Measurements from ENCODE around the gene PARK7. TPM values are rescaled to one million over a fixed set of nuclear protein-coding genes. Genes with fewer than 3 reads are reported as not detected.

Gene PARK7
- total RNA-seq, 1 experiment from 2014 or later: 352 TPM

DNA sequence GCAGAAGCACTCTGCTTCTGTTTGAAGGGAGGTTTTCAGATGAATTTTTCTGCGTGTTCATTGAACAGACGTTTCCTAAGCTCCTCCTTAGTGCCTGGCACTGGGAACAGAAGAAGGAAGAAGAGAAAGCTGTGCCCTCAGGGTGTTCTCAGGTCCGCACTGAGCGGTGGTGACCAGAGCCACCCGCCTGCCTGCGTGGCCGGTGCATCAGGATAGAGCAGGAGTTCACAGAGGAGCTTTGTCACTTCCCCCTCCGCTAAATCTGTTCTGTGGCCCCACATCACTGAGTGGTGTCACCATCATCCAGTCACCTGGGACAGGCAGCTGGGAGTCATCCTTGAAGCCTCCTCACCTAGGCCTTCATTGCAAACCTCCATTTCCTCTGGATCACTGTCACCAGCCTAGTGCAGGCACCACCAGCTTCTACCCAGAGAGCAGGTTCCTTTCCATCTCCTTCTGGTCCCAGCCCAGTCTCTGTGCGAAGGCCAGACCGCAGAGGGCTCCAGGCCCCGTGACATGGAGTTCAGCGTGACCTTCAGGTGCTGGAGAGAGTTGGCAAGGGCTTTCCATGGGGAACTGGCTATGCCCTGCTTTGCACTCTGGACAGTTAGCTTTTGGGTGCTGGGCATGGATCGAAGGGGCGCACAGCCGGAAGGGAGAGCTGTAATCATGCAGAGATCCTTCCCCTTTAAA is 21.7 kb downstream of the PARK7 start:
- no peaks in the 10 kb centered on the region for H3K4me1 ChIP-seq (ENCODE audit: insufficient read depth, low read length, poor library complexity, severe bottlenecking)
- TF ChIP-seq, protein P1, sequence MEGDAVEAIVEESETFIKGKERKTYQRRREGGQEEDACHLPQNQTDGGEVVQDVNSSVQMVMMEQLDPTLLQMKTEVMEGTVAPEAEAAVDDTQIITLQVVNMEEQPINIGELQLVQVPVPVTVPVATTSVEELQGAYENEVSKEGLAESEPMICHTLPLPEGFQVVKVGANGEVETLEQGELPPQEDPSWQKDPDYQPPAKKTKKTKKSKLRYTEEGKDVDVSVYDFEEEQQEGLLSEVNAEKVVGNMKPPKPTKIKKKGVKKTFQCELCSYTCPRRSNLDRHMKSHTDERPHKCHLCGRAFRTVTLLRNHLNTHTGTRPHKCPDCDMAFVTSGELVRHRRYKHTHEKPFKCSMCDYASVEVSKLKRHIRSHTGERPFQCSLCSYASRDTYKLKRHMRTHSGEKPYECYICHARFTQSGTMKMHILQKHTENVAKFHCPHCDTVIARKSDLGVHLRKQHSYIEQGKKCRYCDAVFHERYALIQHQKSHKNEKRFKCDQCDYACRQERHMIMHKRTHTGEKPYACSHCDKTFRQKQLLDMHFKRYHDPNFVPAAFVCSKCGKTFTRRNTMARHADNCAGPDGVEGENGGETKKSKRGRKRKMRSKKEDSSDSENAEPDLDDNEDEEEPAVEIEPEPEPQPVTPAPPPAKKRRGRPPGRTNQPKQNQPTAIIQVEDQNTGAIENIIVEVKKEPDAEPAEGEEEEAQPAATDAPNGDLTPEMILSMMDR (conservative IDR thresholded peaks at IDR 0.05; ENCODE audit: low read depth, low read length): no peak
- TF ChIP-seq EZH2 (IDR thresholded peaks at IDR 0.05; ENCODE audit: borderline replicate concordance, low read depth, low read length, poor library complexity, severe bottlenecking): no peak
- H3K9me3 ChIP-seq (ENCODE audit: low read depth, low read length, poor library complexity, severe bottlenecking): no peaks in the 10 kb centered on the region
- no TSS peak for BruUV-seq (replicated peaks)
- ChIA-PET POLR2A (ENCODE audit: low non-redundant PET) (no interaction called here), CTCF (interaction anchor here (0.6 to 1.4 kb wide), 3 partner anchors 332 to 1021 kb away, joined by 3 to 9 read pairs (median 3); no protein-coding TSS in a partner anchor)
- intact Hi-C loops (cut with micrococcal nuclease; ENCODE audit: unreplicated experiment): loop anchor here (2.0 to 10.0 kb wide), 2 partner anchors 366 to 862 kb away; no protein-coding TSS in a partner anchor
- no peak overlapping the region for H3K4me3 ChIP-seq (ENCODE audit: low read depth, low read length, poor library complexity, severe bottlenecking)
- H3K27ac ChIP-seq (ENCODE audit: low read depth, low read length, poor library complexity, severe bottlenecking): no peak overlapping the region
- H3K27me3 ChIP-seq (replicated peaks; ENCODE audit: insufficient read depth, low read depth, low read length, poor library complexity): no peaks in the 10 kb centered on the region
- no peak for DNase-seq (ENCODE audit: low spot score)
- H3K36me3 ChIP-seq (ENCODE audit: insufficient read depth, low read length, poor library complexity, severe bottlenecking): peaks cover 56% of the 10 kb centered on the region

DNA sequence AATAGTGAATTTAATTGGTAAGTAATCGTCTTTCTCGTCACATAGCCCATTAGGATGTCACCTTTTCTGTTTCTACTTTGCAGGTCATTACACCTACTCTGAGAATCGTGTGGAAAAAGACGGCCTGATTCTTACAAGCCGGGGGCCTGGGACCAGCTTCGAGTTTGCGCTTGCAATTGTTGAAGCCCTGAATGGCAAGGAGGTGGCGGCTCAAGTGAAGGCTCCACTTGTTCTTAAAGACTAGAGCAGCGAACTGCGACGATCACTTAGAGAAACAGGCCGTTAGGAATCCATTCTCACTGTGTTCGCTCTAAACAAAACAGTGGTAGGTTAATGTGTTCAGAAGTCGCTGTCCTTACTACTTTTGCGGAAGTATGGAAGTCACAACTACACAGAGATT is 23.3 kb downstream of the PARK7 start:
- no peaks in the 10 kb centered on the region for H3K9me3 ChIP-seq (ENCODE audit: low read depth, low read length, poor library complexity, severe bottlenecking)
- no peak for DNase-seq (ENCODE audit: low spot score)
- H3K4me1 ChIP-seq (ENCODE audit: insufficient read depth, low read length, poor library complexity, severe bottlenecking): no peaks in the 10 kb centered on the region
- H3K27ac ChIP-seq (ENCODE audit: low read depth, low read length, poor library complexity, severe bottlenecking): no peak overlapping the region
- TF ChIP-seq, protein P1 (conservative IDR thresholded peaks at IDR 0.05; ENCODE audit: low read depth, low read length): no peak
- TF ChIP-seq EZH2 (IDR thresholded peaks at IDR 0.05; ENCODE audit: borderline replicate concordance, low read depth, low read length, poor library complexity, severe bottlenecking): no peak
- H3K36me3 ChIP-seq (ENCODE audit: insufficient read depth, low read length, poor library complexity, severe bottlenecking): peaks cover 43% of the 10 kb centered on the region
- H3K27me3 ChIP-seq (replicated peaks; ENCODE audit: insufficient read depth, low read depth, low read length, poor library complexity): no peaks in the 10 kb centered on the region
- ChIA-PET POLR2A (ENCODE audit: low non-redundant PET) (interaction anchor here (0.6 kb wide), 1 partner anchor 12 kb away, joined by 3 read pairs; no protein-coding TSS in a partner anchor), CTCF (interaction anchor here (0.6 kb wide), 1 partner anchor 359 kb away, joined by 6 read pairs; no protein-coding TSS in a partner anchor)
- intact Hi-C loops (cut with micrococcal nuclease; ENCODE audit: unreplicated experiment): loop anchor here (10.0 kb wide), 1 partner anchor 860 kb away; no protein-coding TSS in a partner anchor
- no peak overlapping the region for H3K4me3 ChIP-seq (ENCODE audit: low read depth, low read length, poor library complexity, severe bottlenecking)
- BruUV-seq (replicated peaks): no TSS peak

DNA sequence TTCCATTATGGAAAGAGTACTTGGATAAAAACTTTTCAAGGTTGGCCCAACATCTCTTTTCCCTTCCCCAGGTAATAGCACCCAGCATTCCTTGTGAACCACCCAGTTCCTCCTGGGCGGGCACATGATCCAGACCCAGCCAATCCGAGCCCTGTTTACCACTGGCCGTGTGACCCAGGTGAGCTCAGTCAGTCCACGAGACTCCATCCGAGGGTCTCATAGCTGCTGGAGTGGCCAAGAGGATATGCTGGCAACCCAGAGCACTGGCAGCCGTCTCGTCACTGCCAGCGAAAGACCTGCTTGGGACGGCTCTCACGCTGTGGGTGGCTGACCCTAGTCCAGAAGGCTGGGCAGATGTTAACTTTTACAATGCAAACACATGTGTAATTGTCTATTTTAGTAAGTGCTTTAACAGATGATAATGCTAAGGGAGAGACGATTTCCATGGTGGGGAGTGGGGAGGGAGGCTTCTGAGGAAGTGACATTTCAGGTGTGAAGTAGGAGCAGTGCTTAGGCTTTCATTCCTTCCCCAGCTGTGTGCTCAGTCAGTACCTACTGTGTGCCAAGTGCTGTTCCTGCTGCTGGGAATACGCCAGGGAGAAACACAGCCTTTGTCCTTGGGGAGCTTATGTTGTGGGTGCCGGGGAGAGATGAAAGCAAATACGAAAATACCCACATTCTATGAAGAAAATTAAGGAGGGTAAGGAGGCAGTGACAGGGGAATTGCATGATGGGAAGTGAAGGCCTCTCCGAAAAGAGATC is 24.5 kb downstream of the PARK7 start:
- H3K4me1 ChIP-seq (ENCODE audit: insufficient read depth, low read length, poor library complexity, severe bottlenecking): no peaks in the 10 kb centered on the region
- H3K4me3 ChIP-seq (ENCODE audit: low read depth, low read length, poor library complexity, severe bottlenecking): no peak overlapping the region
- TF ChIP-seq EZH2 (IDR thresholded peaks at IDR 0.05; ENCODE audit: borderline replicate concordance, low read depth, low read length, poor library complexity, severe bottlenecking): no peak
- TF ChIP-seq, protein P1 (conservative IDR thresholded peaks at IDR 0.05; ENCODE audit: low read depth, low read length): no peak
- H3K27me3 ChIP-seq (replicated peaks; ENCODE audit: insufficient read depth, low read depth, low read length, poor library complexity): no peaks in the 10 kb centered on the region
- CTCF ChIA-PET: no interaction called here
- no TSS peak for BruUV-seq (replicated peaks)
- DNase-seq (ENCODE audit: low spot score): no peak
- no peak overlapping the region for H3K27ac ChIP-seq (ENCODE audit: low read depth, low read length, poor library complexity, severe bottlenecking)
- POLR2A ChIA-PET (ENCODE audit: low non-redundant PET): no interaction called here
- H3K36me3 ChIP-seq (ENCODE audit: insufficient read depth, low read length, poor library complexity, severe bottlenecking): peaks cover 36% of the 10 kb centered on the region
- intact Hi-C loops (cut with micrococcal nuclease; ENCODE audit: unreplicated experiment): loop anchor here (10.0 kb wide), 1 partner anchor 859 kb away; no protein-coding TSS in a partner anchor
- no peaks in the 10 kb centered on the region for H3K9me3 ChIP-seq (ENCODE audit: low read depth, low read length, poor library complexity, severe bottlenecking)
